CD4-positive, CD25-positive, alpha-beta regulatory T cell (primary cell): ENCODE measurements around the gene ZC3H12A. TPM values are rescaled to one million over a fixed set of nuclear protein-coding genes. Genes with fewer than 3 reads are reported as not detected.

Source experiments
- ATAC-seq, 2 donors: fragments of 150-1000 bp; cut with Tn5 transposase; one replicate each; pipeline ENCODE4 v1.10.0; 2021; ENCODE audit warnings: low read depth in 2 of 2, moderate number of reproducible peaks in 2 of 2, moderate library complexity in 1 of 2
- DNase-seq, 3 donors: peaks; one replicate each; pipeline versions ENCODE4 v3.0.0 to v3.0.0-alpha.2; 2012 to 2022; ENCODE audit warnings: mixed read lengths in 1 of 3
- H3K27ac ChIP-seq: one replicate; pipeline ENCODE4 v1.7.0; 2013; ENCODE audit warnings: mild to moderate bottlenecking, low read length; ENCODE audit not compliant: insufficient read depth, poor library complexity, severe bottlenecking
- H3K27me3 ChIP-seq: one replicate; pipeline ENCODE4 v1.7.0; 2013; ENCODE audit warnings: low read length; ENCODE audit not compliant: control insufficient read depth, insufficient read depth
- H3K36me3 ChIP-seq: one replicate; pipeline ENCODE4 v1.7.0; 2013; ENCODE audit warnings: mild to moderate bottlenecking, low read length, moderate library complexity; ENCODE audit not compliant: control insufficient read depth, insufficient read depth
- H3K4me1 ChIP-seq: 2 replicates; pipeline ENCODE4 v1.7.0; 2013; ENCODE audit warnings: mild to moderate bottlenecking, low read length; ENCODE audit not compliant: insufficient read depth, control insufficient read depth, poor library complexity, severe bottlenecking
- H3K4me3 ChIP-seq: one replicate; pipeline ENCODE4 v1.7.0; 2013; ENCODE audit warnings: low read depth, mild to moderate bottlenecking, low read length, moderate library complexity
- H3K9me3 ChIP-seq, 2 experiments: 1 replicate in 1 of 2; 2 replicates in 1 of 2; pipeline ENCODE4 v1.7.0; 2013; ENCODE audit warnings: low read length in 2 of 2, mild to moderate bottlenecking in 1 of 2, moderate library complexity in 1 of 2; ENCODE audit not compliant: control insufficient read depth in 2 of 2
- H3K27ac Mint-ChIP-seq, 3 donors: one replicate each; pipeline ENCODE4 v1.8.0; 2020 to 2022; ENCODE audit warnings: mild to moderate bottlenecking in 3 of 3, mixed read lengths in 3 of 3, moderate library complexity in 2 of 3
- H3K27me3 Mint-ChIP-seq: one replicate; pipeline ENCODE4 v1.8.0; 2022; ENCODE audit warnings: mild to moderate bottlenecking, mixed read lengths
- H3K36me3 Mint-ChIP-seq: one replicate; pipeline ENCODE4 v1.8.0; 2020; ENCODE audit warnings: mixed read lengths
- H3K4me1 Mint-ChIP-seq, 4 donors: one replicate each; pipeline ENCODE4 v1.8.0; 2020 to 2022; ENCODE audit warnings: mixed read lengths in 4 of 4, mild to moderate bottlenecking in 1 of 4
- H3K4me3 Mint-ChIP-seq, 4 donors: one replicate each; pipeline ENCODE4 v1.8.0; 2020 to 2022; ENCODE audit warnings: mild to moderate bottlenecking in 4 of 4, mixed read lengths in 4 of 4, moderate library complexity in 3 of 4
- H3K9me3 Mint-ChIP-seq, 7 donors: one replicate each; pipeline ENCODE4 v1.8.0; 2020 to 2022; ENCODE audit warnings: mixed read lengths in 7 of 7, mild to moderate bottlenecking in 3 of 7, moderate library complexity in 2 of 7
- polyA plus RNA-seq, 4 donors: library from polyadenylated mRNA; unstranded; fragments of 300-500 nt; fragmentation: Illumina TruSeq; gene quantifications; one replicate each; pipeline ENCODE4 v1.2.3, GENCODE V29; 2021
- total RNA-seq: library from RNA; stranded (reverse); gene quantifications from one replicate; pipeline ENCODE4 v1.2.3, GENCODE V29; 2022

The ZC3H12A gene
- total and polyA plus RNA-seq, 5 donors from 2014 or later = 9.9 to 205 (median 13.3) TPM

DNA sequence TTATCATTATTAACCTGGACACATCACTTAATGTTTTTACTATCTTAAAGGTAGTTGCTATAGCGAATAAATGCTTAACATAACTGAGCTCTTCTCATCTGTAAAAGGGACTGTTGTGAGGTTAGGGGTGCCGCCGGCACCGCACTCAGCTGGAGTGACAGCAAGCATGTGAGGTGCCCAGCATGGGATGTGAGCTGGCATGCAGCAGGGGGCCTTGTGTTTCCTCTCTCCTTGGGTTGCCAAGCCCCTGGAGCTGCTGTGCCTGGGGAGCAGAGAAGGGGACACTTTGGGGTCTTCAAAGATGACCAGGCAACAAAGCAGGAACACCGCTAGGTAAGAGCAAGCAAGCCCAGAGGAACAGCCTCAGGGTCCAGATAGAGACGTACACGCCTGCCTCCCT is 2.1 kb upstream of the ZC3H12A start:
- H3K27me3 ChIP-seq = no peaks in the 10 kb centered on the region
- peak overlapping the region; percentile 87 for H3K4me3 ChIP-seq
- peak overlapping the region; percentile 97 for H3K27ac ChIP-seq
- DNase-seq (no peak), ATAC-seq (no peak)
- peaks cover 14% of the 10 kb centered on the region for H3K36me3 ChIP-seq
- peak overlapping the region; percentile 83 to 90 (median 87) for H3K27ac Mint-ChIP-seq
- H3K4me3 Mint-ChIP-seq = peak overlapping the region; percentile 85 to 98 (median 88)
- H3K36me3 Mint-ChIP-seq = peaks cover 11% of the 10 kb centered on the region
- no peaks in the 10 kb centered on the region for H3K9me3 ChIP-seq
- H3K4me1 Mint-ChIP-seq = peaks cover 16 to 33% (median 31%) of the 10 kb centered on the region in 4 donors
- peaks cover 0 to 3% (median 0%) of the 10 kb centered on the region in 7 donors for H3K9me3 Mint-ChIP-seq
- no peaks in the 10 kb centered on the region for H3K27me3 Mint-ChIP-seq
- H3K4me1 ChIP-seq = peaks cover 34% of the 10 kb centered on the region

DNA sequence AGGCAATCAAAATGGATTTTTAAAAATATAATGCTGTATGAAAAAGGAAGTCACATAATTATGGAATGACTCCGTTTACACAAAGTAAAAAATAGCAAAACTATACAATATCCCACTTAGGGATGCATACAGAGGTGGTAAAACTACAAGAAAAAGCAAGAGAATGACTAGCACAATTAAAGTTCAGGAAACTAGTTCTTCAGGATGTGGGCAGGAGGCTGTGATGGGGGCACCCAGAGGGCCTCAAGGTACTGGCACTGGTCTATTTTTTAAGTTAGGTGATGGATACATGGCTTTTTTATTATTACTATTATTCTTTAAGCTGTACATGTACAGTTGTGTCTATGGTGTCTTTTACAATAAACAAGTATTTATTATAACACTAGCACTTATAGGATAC is 1.4 kb upstream of the ZC3H12A start:
- H3K27me3 ChIP-seq = no peaks in the 10 kb centered on the region
- peak overlapping the region; percentile 85 to 98 (median 88) for H3K4me3 Mint-ChIP-seq
- no peaks in the 10 kb centered on the region for H3K27me3 Mint-ChIP-seq
- peaks cover 16% of the 10 kb centered on the region for H3K36me3 Mint-ChIP-seq
- peak in 1 of 3 donors; percentile 58 for DNase-seq
- peaks cover 41% of the 10 kb centered on the region for H3K4me1 ChIP-seq
- H3K9me3 ChIP-seq = no peaks in the 10 kb centered on the region
- H3K27ac Mint-ChIP-seq = peak overlapping the region; percentile 83 to 90 (median 87)
- H3K4me1 Mint-ChIP-seq = peaks cover 16 to 38% (median 34%) of the 10 kb centered on the region in 4 donors
- peaks cover 19% of the 10 kb centered on the region for H3K36me3 ChIP-seq
- peak overlapping the region; percentile 97 for H3K27ac ChIP-seq
- H3K4me3 ChIP-seq = peak overlapping the region; percentile 87
- no peak for ATAC-seq
- peaks cover 0 to 3% (median 0%) of the 10 kb centered on the region in 7 donors for H3K9me3 Mint-ChIP-seq

DNA sequence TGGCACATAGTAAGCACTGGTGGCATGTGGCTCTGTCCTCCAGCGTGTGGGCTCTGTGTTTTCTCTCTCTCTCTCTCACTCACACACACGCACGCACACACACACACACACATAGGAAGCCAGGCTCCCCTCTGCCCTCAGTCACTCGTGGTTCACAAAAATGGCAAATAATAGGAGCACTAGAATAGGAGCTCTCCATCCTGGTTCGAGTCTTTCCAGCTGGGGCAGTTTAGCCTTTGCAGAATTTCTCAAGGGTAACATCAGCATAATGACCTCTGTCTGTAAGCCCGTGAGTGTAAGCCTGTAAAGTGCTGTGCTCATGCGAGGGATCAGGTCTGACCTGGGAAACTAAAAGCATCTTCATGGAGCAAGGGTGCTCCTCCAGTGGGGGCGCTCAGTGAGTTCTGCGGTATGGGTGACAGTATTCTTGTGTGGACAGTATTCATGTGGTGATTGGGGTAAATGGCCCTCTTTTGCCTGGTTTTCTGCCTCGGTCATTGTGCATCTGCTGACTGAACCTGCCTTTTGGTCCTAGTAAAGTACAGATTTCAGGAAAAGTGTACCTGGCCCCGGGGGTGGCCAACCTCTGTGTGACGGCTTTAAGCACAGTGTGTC is 842 bp upstream of the ZC3H12A start:
- peaks cover 20% of the 10 kb centered on the region for H3K36me3 Mint-ChIP-seq
- peak overlapping the region; percentile 83 to 90 (median 87) for H3K27ac Mint-ChIP-seq
- Histone ChIP-seq H3K9me3 (no peaks in the 10 kb centered on the region), H3K27me3 (no peaks in the 10 kb centered on the region), H3K36me3 (peaks cover 24% of the 10 kb centered on the region), H3K4me3 (peak overlapping the region; percentile 87), H3K27ac (peak overlapping the region; percentile 97), H3K4me1 (peaks cover 46% of the 10 kb centered on the region)
- peaks cover 16 to 43% (median 35%) of the 10 kb centered on the region in 4 donors for H3K4me1 Mint-ChIP-seq
- ATAC-seq (peak; percentile 15 to 26), DNase-seq (peak in 2 of 3 donors; percentile 60 to 71)
- H3K9me3 Mint-ChIP-seq = peaks cover 0 to 3% (median 0%) of the 10 kb centered on the region in 7 donors
- H3K4me3 Mint-ChIP-seq = peak overlapping the region; percentile 85 to 98 (median 88)
- no peaks in the 10 kb centered on the region for H3K27me3 Mint-ChIP-seq

DNA sequence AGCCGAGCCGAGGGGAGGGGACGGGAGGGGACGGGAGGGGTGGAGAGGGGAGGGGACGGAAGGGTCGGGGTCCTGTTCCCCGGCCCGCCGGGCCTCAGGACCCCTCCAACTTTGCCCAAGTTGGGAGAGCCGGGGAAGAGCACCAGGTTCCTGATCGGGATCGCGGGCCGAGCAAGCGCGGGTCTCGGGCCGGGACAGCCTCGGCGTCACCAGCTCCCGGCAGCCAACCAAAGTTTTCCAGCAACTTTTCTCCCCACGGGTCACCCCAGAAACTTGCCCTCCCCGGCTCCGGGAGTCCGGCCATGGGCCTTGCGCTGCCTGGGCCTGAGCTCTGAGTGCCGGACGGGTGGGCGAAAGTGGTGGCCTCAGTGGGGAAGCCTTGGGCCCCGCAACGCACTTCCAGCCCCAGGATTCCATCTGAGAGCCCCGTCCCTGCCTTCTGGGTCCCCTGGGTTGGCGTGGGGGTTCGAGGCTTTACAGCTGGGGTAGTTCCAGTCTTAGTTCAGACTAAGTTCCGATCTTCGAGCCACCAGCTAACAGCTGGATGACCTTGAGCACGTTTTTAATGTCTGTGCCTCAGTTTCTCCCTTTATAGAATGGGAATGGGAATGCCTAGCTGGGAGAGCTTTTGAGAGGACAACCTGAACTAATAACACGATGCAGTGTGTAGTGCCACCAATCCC is 458 bp downstream of the ZC3H12A start:
- Histone ChIP-seq H3K36me3 (peaks cover 26% of the 10 kb centered on the region), H3K27ac (peak overlapping the region; percentile 97), H3K4me1 (peaks cover 59% of the 10 kb centered on the region), H3K9me3 (no peaks in the 10 kb centered on the region), H3K27me3 (no peaks in the 10 kb centered on the region), H3K4me3 (peak overlapping the region; percentile 100)
- H3K4me1 Mint-ChIP-seq = peaks cover 10 to 54% (median 36%) of the 10 kb centered on the region in 4 donors
- peak overlapping the region; percentile 95 to 99 (median 99) for H3K27ac Mint-ChIP-seq
- H3K27me3 Mint-ChIP-seq = no peaks in the 10 kb centered on the region
- peak overlapping the region; percentile 96 to 99 (median 98) for H3K4me3 Mint-ChIP-seq
- H3K9me3 Mint-ChIP-seq = peaks cover 0 to 3% (median 0%) of the 10 kb centered on the region in 7 donors
- peaks cover 20% of the 10 kb centered on the region for H3K36me3 Mint-ChIP-seq
- DNase-seq = peak in 2 of 3 donors; percentile 22 to 24
- ATAC-seq = no peak

DNA sequence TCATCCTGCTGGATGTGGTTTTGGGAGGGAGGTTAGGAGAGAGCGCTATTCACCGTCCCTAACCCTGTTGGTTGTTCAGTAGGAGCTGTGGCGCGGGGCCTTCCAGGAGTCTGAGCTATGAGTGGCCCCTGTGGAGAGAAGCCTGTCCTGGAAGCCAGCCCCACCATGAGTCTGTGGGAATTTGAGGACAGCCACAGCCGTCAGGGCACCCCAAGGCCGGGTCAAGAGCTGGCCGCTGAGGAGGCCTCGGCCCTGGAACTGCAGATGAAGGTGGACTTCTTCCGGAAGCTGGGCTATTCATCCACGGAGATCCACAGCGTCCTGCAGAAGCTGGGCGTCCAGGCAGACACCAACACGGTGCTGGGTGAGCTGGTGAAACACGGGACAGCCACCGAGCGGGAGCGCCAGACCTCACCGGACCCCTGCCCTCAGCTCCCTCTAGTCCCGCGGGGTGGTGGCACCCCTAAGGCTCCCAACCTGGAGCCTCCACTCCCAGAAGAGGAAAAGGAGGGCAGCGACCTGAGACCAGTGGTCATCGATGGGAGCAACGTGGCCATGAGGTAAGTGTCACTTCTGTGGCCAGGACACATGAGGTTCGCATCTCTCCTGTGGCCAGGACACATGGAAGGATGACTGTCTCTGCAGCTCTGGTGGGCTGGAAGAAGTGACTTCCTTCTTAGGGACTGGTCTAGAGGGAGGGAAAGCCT is 1.2 kb downstream of the ZC3H12A start:
- Histone ChIP-seq H3K27ac (peak overlapping the region; percentile 97), H3K36me3 (peaks cover 32% of the 10 kb centered on the region), H3K4me1 (peaks cover 66% of the 10 kb centered on the region), H3K27me3 (no peaks in the 10 kb centered on the region), H3K9me3 (no peaks in the 10 kb centered on the region), H3K4me3 (peak overlapping the region; percentile 100)
- H3K27ac Mint-ChIP-seq = peak overlapping the region; percentile 95 to 99 (median 99)
- H3K36me3 Mint-ChIP-seq = peaks cover 20% of the 10 kb centered on the region
- no peak for ATAC-seq
- H3K27me3 Mint-ChIP-seq = no peaks in the 10 kb centered on the region
- peak in 2 of 3 donors; percentile 19 to 28 for DNase-seq
- peak overlapping the region; percentile 96 to 99 (median 98) for H3K4me3 Mint-ChIP-seq
- H3K9me3 Mint-ChIP-seq = peaks cover 0 to 3% (median 0%) of the 10 kb centered on the region in 7 donors
- peaks cover 10 to 57% (median 37%) of the 10 kb centered on the region in 4 donors for H3K4me1 Mint-ChIP-seq

DNA sequence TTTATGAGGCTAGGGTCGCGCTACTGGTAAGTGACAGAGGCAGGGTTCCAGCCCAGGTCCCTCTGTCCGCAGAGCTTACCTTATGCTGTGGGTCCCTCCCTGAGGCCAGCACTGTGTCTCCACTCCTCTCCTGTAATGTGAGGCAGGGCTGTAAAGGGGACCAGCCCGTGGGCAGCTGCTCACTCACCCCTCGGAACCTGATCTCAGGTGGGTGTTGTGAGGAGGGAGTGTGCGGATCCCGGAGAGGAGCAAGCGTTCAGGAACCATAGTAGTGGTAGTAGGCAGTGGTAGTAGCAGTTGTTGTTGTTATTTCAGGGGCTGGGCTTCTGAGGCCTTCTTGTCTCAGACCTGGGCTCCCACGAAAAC is 1.7 kb downstream of the ZC3H12A start:
- H3K9me3 ChIP-seq = no peaks in the 10 kb centered on the region
- H3K27ac ChIP-seq = peak overlapping the region; percentile 97
- DNase-seq (peak in 1 of 3 donors; percentile 9), ATAC-seq (no peak)
- no peaks in the 10 kb centered on the region for H3K27me3 ChIP-seq
- H3K4me1 ChIP-seq = peaks cover 72% of the 10 kb centered on the region
- H3K4me1 Mint-ChIP-seq = peaks cover 10 to 59% (median 39%) of the 10 kb centered on the region in 4 donors
- peaks cover 20% of the 10 kb centered on the region for H3K36me3 Mint-ChIP-seq
- H3K27ac Mint-ChIP-seq = peak overlapping the region; percentile 95 to 99 (median 99)
- H3K9me3 Mint-ChIP-seq = peaks cover 0 to 3% (median 0%) of the 10 kb centered on the region in 7 donors
- H3K4me3 Mint-ChIP-seq = peak overlapping the region; percentile 96 to 99 (median 98)
- peaks cover 38% of the 10 kb centered on the region for H3K36me3 ChIP-seq
- no peaks in the 10 kb centered on the region for H3K27me3 Mint-ChIP-seq
- peak overlapping the region; percentile 100 for H3K4me3 ChIP-seq

- H3K27me3 Mint-ChIP-seq = no peaks in the 10 kb centered on the region
- ATAC-seq = no peak
- peak overlapping the region; percentile 97 for H3K27ac ChIP-seq
- H3K27ac Mint-ChIP-seq = peak overlapping the region; percentile 99 to 100 (median 99)
- peak in 2 of 3 donors; percentile 8 to 13 for DNase-seq
- no peaks in the 10 kb centered on the region for H3K9me3 ChIP-seq
- H3K36me3 ChIP-seq = peaks cover 43% of the 10 kb centered on the region
- H3K4me1 Mint-ChIP-seq = peaks cover 10 to 64% (median 41%) of the 10 kb centered on the region in 4 donors
- H3K27me3 ChIP-seq = no peaks in the 10 kb centered on the region
- peaks cover 25% of the 10 kb centered on the region for H3K36me3 Mint-ChIP-seq
- peaks cover 0 to 3% (median 0%) of the 10 kb centered on the region in 7 donors for H3K9me3 Mint-ChIP-seq
- H3K4me3 ChIP-seq = peak overlapping the region; percentile 100
- peak overlapping the region; percentile 96 to 99 (median 98) for H3K4me3 Mint-ChIP-seq
- peaks cover 77% of the 10 kb centered on the region for H3K4me1 ChIP-seq
Measured at GRCh38 chr1:37476460-37477197, 2.2 kb downstream of the ZC3H12A start.
